Activated CD8-positive, alpha-beta memory T cell treated with anti-CD3 and anti-CD28 coated beads, Interleukin-2, amount 50 U/mL, for 1 hour (primary cell): ENCODE results near the gene PACSIN2.

ENCODE experiments used
- DNase-seq: peaks from one replicate; pipeline ENCODE4 v3.0.0-alpha.2; 2020; ENCODE audit errors: extremely low read depth

Gene PACSIN2

GRCh38 chr22:42820045-42820763, 194.7 kb downstream of the PACSIN2 start:
- no peak for DNase-seq
